HL-60/S4 treated with retinoic acid at 250 ng/mL for 4 days and 3 days (cell line): Measurements from ENCODE around the gene DNLZ.

Experiments
- in situ Hi-C: fragments of 300-500 bp; cut with MboI; formaldehyde crosslinking; loops from 2 replicates; pipeline ENCODE4 v1.7.0; 2022; ENCODE audit warnings: low sequenced_read_pairs

The DNLZ gene

GRCh38 chr9:136397643-136398042, 34.1 kb upstream of the DNLZ start:
- in situ Hi-C loops = no loop called here

- in situ Hi-C loops = no loop called here
Observed at GRCh38 chr9:136396219-136396515, 32.6 kb upstream of the DNLZ start.

- in situ Hi-C loops = no loop called here
Observed at GRCh38 chr9:136395345-136396218, 32.0 kb upstream of the DNLZ start.

GRCh38 chr9:136395020-136395340, 31.4 kb upstream of the DNLZ start:
- in situ Hi-C loops = no loop called here

GRCh38 chr9:136394312-136395019, 30.9 kb upstream of the DNLZ start:
- in situ Hi-C loops = no loop called here

- in situ Hi-C loops = no loop called here
Observed at GRCh38 chr9:136393531-136393930, 30.0 kb upstream of the DNLZ start.

GRCh38 chr9:136392538-136393449, 29.2 kb upstream of the DNLZ start:
- in situ Hi-C loops = no loop called here

- in situ Hi-C loops = no loop called here
Observed at GRCh38 chr9:136391737-136392537, 28.4 kb upstream of the DNLZ start.

- in situ Hi-C loops = no loop called here
Observed at GRCh38 chr9:136389396-136389795, 25.9 kb upstream of the DNLZ start.

GRCh38 chr9:136387217-136387616, 23.7 kb upstream of the DNLZ start:
- in situ Hi-C loops = no loop called here

- in situ Hi-C loops = no loop called here
Observed at GRCh38 chr9:136386018-136386417, 22.5 kb upstream of the DNLZ start.

GRCh38 chr9:136385015-136385414, 21.5 kb upstream of the DNLZ start:
- in situ Hi-C loops = no loop called here

- in situ Hi-C loops = no loop called here
Observed at GRCh38 chr9:136383436-136383835, 19.9 kb upstream of the DNLZ start.

GRCh38 chr9:136381966-136382513, 18.5 kb upstream of the DNLZ start:
- in situ Hi-C loops = no loop called here

- in situ Hi-C loops = no loop called here
Observed at GRCh38 chr9:136381311-136381710, 17.8 kb upstream of the DNLZ start.

- in situ Hi-C loops = no loop called here
Observed at GRCh38 chr9:136380381-136380780, 16.8 kb upstream of the DNLZ start.

- in situ Hi-C loops = no loop called here
Observed at GRCh38 chr9:136379891-136380290, 16.3 kb upstream of the DNLZ start.

GRCh38 chr9:136379401-136379800, 15.9 kb upstream of the DNLZ start:
- in situ Hi-C loops = no loop called here

- in situ Hi-C loops = no loop called here
Observed at GRCh38 chr9:136379003-136379287, 15.4 kb upstream of the DNLZ start.

- in situ Hi-C loops = no loop called here
Observed at GRCh38 chr9:136378170-136379002, 14.8 kb upstream of the DNLZ start.
